ENCODE results near the gene RNPS1. TPM values are rescaled to one million over a fixed set of nuclear protein-coding genes. Genes with fewer than 3 reads are reported as not detected.

RNPS1 gene
- total and polyA plus RNA-seq, 2 experiments from 2014 or later, result 315 to 384 TPM

DNA sequence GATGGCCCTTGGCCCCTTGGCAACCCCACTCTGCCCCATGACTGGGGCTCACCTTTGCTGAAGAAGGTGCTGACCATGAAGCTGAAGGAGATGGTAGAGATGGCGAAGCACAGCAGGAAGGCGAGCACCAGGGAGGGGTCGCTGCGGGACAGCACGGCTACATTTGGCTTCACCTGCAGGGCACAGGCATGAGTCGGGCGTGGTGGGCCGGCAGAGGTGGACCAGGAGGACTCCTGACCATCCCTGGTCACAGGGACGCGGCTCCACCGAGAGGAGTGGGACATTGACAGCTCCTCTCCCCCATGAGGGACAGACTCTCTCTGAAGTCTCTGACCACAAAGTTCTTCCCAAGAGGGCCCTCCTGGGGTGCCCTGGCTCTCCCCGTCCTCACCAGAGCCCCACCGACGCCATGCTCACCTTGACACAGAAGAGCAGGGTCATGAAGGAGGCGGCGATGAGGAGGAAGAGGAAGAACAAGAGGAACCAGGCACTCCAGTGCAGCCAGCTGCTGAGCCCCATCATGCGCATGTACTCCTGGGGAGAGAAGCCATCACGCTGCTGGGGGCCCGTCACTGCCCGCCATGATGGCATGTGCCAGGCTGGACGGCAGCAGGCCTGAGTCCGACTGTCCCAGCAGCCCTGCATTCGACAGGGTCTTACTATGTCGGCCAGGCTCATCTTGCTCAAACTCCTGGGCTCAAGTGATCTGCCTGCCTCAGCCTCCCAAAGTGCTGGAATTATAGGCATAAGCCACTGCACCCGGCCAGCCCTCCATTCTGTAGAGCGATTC lies 49.5 kb upstream of the RNPS1 start:
- Histone ChIP-seq H3F3A (replicated peaks; ENCODE audit: low read depth) (no peaks in the 10 kb centered on the region), H3K27me3 (ENCODE audit: insufficient read depth) (no peaks in the 10 kb centered on the region), H3K4me3 (no peak overlapping the region), H3K4me2 (no peak overlapping the region), H2AFZ (no peak overlapping the region), H3K9me2 (ENCODE audit: insufficient read depth) (no peaks in the 10 kb centered on the region), H4K20me1 (replicated peaks; ENCODE audit: insufficient read depth) (no peaks in the 10 kb centered on the region), H3K4me1 (ENCODE audit: insufficient read depth) (no peaks in the 10 kb centered on the region), H3K27ac (ENCODE audit: low read depth) (no peak overlapping the region), H3K36me3 (ENCODE audit: insufficient read depth) (no peaks in the 10 kb centered on the region), H3K79me2 (replicated peaks; ENCODE audit: insufficient read depth) (no peaks in the 10 kb centered on the region)
- H3K9me3 Mint-ChIP-seq, result no peaks in the 10 kb centered on the region
- H3K4me3 Mint-ChIP-seq, result no peak overlapping the region
- DNase-seq (ENCODE audit: low spot score) (no peak), ATAC-seq (no peak)
- H3K36me3 Mint-ChIP-seq (ENCODE audit: low read depth), result no peaks in the 10 kb centered on the region
- TF ChIP-seq, protein P1, sequence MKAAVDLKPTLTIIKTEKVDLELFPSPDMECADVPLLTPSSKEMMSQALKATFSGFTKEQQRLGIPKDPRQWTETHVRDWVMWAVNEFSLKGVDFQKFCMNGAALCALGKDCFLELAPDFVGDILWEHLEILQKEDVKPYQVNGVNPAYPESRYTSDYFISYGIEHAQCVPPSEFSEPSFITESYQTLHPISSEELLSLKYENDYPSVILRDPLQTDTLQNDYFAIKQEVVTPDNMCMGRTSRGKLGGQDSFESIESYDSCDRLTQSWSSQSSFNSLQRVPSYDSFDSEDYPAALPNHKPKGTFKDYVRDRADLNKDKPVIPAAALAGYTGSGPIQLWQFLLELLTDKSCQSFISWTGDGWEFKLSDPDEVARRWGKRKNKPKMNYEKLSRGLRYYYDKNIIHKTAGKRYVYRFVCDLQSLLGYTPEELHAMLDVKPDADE (IDR thresholded peaks at IDR 0.05), result no peak
- no peak for TF ChIP-seq ZNF114 (CRISPR knock-in tag; IDR thresholded peaks at IDR 0.05)
- no peak for TF ChIP-seq POLR2AphosphoS5 (IDR thresholded peaks at IDR 0.05; ENCODE audit: low read depth)
- TF ChIP-seq, protein P2, sequence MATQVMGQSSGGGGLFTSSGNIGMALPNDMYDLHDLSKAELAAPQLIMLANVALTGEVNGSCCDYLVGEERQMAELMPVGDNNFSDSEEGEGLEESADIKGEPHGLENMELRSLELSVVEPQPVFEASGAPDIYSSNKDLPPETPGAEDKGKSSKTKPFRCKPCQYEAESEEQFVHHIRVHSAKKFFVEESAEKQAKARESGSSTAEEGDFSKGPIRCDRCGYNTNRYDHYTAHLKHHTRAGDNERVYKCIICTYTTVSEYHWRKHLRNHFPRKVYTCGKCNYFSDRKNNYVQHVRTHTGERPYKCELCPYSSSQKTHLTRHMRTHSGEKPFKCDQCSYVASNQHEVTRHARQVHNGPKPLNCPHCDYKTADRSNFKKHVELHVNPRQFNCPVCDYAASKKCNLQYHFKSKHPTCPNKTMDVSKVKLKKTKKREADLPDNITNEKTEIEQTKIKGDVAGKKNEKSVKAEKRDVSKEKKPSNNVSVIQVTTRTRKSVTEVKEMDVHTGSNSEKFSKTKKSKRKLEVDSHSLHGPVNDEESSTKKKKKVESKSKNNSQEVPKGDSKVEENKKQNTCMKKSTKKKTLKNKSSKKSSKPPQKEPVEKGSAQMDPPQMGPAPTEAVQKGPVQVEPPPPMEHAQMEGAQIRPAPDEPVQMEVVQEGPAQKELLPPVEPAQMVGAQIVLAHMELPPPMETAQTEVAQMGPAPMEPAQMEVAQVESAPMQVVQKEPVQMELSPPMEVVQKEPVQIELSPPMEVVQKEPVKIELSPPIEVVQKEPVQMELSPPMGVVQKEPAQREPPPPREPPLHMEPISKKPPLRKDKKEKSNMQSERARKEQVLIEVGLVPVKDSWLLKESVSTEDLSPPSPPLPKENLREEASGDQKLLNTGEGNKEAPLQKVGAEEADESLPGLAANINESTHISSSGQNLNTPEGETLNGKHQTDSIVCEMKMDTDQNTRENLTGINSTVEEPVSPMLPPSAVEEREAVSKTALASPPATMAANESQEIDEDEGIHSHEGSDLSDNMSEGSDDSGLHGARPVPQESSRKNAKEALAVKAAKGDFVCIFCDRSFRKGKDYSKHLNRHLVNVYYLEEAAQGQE (IDR thresholded peaks at IDR 0.05; ENCODE audit: unreplicated experiment), result no peak
- no peak for TF ChIP-seq JUNB (IDR thresholded peaks at IDR 0.05; ENCODE audit: unreplicated experiment)
- TF ChIP-seq, protein P3, sequence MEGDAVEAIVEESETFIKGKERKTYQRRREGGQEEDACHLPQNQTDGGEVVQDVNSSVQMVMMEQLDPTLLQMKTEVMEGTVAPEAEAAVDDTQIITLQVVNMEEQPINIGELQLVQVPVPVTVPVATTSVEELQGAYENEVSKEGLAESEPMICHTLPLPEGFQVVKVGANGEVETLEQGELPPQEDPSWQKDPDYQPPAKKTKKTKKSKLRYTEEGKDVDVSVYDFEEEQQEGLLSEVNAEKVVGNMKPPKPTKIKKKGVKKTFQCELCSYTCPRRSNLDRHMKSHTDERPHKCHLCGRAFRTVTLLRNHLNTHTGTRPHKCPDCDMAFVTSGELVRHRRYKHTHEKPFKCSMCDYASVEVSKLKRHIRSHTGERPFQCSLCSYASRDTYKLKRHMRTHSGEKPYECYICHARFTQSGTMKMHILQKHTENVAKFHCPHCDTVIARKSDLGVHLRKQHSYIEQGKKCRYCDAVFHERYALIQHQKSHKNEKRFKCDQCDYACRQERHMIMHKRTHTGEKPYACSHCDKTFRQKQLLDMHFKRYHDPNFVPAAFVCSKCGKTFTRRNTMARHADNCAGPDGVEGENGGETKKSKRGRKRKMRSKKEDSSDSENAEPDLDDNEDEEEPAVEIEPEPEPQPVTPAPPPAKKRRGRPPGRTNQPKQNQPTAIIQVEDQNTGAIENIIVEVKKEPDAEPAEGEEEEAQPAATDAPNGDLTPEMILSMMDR (conservative IDR thresholded peaks at IDR 0.05; ENCODE audit: low read depth in 2 of 2), result no peak
- no peak overlapping the region for H3K27ac Mint-ChIP-seq
- H3K4me1 Mint-ChIP-seq, result peaks cover 3% of the 10 kb centered on the region; the same call in 2 of the 3 replicates
- H3K27me3 Mint-ChIP-seq (ENCODE audit: insufficient read depth, low read depth, poor library complexity), result no peaks in the 10 kb centered on the region

Measured in GM23338 (cell line).